ENCODE measurements around the gene RFC2.
"Not testable (repeated sequence)": the region's sequence is repeated elsewhere in the genome, so short reads cannot be mapped to it uniquely, and the experiment has no call there.

The RFC2 gene

DNA sequence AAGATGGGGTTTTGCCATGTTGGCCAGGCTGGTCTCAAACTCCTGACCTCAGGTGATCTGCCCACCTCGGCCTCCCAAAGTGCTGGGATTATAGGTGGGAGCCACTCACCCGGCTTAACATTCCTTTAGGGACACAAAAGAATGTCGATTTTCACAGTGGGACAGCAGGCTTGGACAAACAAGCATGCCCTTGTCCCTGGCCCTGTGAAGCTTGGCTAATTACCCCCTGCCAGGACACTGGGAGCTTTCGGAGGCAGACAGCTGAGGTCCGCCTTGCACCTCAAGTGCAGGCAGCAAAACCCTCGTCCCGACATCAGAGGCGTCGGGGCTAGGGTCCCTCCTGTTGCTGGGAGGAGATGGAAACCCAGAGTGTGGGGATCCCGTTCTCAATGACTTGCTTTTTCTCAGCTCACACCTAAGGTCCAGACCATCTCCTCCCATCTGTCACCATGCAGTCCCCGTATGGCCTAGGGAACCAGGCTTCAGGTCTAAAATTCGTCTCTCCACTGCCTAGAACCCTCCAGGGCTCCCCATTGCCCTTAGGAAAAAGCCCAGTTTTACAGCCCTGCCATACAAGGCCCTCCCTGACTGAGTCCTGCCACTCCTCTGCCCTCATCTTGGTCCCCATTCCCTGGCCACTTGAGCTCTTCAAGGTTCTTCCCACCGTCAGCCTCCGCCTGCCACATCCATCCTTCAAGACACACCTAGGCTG is 28.7 kb upstream of the RFC2 start:
- DNase-seq = no peak

DNA sequence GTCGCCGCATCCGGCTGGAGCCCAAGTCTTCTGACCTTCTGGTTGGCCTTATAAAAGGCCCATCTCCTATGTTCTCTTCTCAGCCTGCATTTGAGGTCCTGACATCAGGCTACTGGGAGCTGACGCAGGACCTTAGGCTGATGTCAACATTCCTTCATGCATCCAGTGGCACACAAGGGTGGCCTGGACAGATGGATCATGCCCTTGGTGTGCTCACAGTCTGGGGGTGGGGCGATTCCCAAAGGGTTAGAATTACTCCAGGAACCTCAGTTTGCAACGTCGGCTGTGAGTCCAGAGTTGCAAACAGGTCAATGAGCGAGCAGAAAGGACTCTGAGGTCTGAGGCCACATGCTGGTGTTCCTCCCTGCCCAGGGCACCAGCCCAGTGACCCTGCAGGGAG is 26.8 kb upstream of the RFC2 start:
- DNase-seq = no peak

DNA sequence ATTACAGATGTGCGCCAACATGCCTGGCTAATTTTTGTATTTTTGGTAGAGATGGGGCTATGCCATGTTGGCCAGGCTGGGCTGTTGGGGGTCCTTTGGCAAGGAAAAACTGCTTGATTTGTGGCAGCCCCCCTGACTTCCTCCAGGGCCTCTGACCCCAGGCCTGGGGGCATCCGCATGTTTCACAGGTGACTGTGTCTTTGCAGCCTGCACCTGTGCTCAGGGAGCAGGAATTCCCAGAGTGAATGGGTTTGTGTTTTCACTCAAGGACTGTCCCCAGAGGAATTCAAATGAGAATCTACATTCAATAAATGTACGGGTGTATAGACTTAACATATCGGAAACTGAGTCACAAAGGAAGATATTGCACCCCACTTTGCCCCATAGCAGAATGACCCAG is 23.4 kb upstream of the RFC2 start:
- no peak for DNase-seq

DNA sequence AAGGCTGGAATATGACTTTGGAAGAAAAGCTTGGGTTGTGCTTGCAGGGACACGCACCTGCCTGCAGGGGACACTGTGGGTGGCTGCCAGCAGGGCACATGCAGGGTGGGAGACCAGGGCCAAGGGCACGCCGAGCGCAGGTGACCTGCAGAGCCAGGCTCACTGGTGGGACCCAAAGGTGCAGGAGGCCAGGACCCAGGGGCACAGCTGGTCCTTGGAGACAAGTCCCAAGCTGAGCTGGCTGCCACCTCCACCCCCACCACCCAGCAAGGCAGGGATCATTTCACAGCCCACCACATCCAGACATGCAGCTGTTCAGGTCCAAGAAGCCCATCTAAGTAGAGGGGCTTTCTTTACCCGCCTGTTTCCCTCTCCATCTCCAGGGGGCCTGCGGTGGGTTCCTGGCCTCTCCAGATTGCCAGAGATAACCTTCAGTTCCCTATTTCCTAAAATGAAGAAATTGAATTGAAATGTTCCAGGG is 21.2 kb upstream of the RFC2 start:
- DNase-seq = no peak

DNA sequence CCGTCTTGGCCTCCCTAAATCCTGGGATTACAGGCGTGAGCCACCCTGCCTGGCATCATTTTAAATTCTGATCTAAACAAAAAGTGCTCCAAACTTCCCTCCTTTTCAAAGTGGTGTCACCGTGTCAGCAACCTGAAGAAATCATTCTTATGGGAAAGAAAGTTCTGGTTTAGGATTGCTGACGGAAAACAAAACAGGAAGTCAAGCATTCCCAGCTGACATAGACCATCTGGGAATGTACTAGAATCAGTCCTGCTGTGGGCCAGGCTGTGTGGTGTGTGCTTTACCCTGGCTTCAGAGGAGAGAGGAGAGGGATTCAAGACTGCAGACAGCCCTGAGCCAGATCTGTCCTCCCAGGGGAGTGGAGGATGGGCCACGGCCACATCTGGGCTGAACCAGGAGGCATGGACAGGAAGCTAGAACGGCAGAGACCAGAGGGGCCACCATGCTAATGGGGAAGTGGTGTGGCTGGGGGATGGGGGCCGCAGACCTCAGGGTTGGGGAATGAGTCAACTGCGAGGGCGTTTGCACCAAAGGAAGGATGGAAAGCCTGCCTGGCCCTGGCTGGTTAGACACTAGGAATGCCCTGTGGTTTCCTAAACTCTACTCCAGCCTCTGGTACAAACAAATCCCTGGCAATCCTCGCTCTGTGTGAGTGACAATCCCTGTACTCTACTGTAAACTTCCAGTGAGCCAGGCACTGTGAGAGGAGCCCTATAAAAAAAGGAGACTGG is 18.3 kb upstream of the RFC2 start:
- no peak for DNase-seq

DNA sequence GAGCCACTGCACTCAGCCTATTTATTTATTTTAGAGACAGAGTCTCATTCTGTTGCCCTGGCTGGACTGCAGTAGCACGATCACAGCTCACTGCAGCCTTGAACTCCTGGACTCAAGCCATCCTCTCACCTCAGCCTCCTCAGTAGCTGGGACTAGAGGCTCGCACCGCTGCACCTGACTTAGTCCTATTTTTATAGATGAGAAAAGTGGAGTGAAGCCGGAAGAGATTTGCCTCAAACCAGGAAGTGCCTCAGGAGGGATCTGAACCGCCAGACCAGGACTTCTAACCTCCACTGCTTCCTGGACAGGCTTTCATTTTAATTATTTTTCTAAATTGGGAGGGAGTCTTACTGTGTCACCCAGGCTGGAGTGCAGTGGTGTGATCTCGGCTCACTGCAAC is 17.5 kb upstream of the RFC2 start:
- no peak for DNase-seq

DNA sequence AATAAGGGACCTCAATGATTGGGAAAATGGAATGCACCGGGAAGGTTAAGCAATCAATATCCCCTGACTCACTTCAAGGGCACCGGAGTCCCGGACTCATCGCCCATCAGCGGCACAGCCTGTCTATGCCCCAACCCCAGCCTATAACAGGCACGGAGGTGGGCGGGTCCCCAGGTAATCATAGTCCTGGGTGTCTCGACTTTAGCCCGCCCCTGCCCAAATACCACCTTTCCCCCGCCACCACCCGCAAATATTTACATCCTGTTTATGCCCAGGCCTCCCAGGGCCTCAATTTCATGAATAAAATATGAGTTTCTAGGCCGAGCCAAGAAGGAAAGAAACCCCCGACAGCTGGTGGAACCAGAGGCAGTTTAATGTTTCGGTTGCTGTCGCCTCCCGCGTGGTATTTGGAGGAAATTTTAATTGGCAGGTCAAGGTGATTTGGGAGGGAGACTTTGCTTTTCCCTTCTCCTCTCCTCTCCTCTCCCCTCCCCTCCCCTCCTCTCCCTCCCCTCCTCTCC is 15.6 kb upstream of the RFC2 start:
- DNase-seq = peak; percentile 32

DNA sequence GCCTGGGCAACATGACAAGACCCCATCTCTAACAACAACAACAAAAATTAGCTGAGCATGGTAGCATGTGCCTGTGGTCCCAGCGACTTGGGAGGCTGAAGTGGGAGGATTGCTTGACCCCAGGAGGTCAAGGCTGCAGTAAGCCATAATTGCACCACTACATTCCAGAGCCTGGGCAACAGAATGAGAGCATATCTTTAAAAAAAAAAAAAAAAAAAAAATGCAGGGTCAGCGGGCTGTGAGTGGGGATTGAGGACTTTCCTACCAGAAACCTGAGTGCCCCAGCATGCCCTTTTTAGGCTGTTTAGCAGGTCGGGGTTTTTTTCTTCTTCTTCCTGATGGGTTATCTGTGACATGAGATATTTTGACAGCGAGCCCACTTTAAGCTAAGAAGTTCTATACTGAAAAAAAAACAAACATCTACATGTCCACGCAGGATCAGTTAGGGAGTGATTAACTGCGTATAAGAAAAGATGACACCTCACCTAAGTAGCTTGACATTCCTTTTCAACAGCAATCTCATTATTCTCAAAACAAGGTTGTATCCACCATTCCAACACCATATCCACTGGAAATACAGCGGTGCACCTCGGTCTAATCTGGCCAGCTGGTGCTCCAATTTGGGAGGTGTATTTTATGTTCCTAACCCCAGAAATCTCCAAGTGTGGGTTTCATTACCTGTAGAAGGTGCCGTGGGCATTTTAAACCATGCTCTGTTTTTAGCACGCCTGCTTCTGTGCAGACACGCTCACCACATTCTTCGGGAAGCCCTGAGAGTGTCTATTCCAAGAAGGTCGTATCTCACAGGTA is 13.8 kb upstream of the RFC2 start:
- no peak for DNase-seq

DNA sequence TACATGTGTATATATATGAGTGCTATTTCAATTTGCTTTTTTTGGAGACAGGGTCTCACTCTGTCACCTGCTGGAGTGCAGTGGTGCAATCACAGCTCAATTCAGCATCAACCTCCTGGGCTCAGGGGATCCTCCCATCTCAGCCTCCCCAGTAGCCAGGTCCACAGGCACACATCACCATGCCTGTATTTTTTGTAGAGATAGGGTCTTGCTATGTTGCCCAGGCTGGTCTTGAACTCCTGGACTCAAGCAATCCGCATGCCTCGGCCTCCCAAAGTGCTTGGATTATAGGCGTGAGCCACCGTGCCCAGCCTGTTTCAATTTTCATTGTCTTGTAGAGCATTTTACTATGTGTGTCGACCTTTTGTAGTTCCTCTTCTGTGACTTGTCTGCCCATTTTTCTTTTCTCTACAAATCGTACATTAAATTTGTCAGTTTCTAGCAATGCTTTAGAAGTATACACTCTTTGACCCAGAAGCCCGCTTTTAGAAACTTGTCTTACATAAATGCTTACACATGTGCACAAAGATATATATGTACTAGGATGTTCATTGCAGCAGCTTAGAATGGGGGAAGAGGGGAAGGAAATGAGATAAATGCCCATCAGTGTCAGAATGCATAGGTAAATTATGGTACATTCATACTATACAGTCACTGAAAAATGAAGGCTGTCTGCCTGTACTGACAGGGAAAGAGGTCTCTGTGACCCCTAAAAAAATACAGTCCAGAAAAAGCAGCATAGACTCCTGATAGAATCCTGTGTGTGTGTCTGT is 12.2 kb upstream of the RFC2 start:
- no peak for DNase-seq

DNA sequence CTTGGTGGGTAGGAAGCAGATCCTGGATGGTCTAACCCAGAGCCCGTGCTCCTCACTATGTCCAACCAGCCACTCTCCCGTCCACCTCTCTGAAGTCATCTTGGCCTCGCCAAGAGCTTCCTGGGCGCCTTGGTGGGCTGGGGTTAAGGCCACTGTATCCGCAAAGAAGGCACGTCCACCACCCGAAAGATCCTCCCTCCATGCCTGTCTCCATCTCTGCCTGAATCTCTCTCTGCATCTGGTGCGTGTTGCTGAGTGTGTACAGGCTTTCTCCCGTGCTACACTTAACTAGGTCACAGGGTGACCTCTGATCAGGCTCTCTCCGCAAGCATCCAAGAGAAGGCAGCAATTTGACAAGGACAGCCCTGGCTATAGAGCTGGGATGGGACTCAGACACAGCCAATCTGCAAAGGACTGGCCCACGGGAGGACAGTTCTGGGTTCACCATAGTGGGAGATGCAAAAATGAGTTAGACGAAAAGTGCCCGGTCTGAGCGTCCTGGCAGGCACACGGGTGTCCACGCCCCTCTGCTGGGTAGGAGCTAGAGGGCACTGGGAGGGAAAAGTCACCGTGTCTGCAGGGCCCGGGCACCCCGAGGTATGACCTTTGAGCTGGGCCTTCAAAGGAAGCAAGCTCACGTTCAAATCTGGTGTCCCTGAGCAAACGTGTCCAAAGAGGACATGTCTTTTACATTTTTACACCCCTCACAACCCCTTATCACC is 9.4 kb upstream of the RFC2 start:
- DNase-seq = no peak

DNA sequence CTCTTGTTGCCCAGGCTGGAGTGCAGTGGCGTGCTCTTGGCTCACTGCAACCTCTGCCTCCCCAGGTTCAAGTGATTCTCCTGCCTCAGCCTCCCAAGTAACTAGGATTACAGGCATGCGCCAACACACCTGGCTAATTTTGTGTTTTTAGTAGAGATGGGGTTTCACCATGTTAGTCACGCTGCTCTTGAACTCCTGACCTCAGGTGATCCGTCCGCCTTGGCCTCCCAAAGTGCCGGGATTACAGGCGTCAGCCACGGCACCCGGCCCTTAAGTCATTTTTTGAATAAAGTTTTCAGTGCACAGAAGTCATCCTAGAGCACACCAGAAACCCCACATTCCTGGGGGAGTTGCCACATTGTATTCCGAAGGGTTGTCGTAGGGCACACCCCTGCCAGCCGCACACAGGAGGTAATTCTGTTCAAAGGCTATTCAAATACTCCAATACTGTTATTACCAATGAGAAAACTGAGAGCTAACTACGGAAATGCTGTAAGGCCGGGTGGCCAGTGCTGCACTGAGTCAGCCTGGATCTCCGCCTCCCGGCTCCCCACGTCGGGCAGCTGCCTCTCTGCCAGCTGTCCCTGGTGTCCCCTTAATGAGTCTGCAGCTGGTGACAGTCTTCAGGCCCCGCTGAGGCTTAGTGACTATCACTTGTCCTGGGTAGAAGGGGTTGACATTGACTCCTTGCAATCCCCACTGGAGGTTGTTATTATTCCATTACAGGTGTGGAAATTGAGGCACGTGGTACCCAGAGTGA is 8.6 kb upstream of the RFC2 start:
- no peak for DNase-seq

DNA sequence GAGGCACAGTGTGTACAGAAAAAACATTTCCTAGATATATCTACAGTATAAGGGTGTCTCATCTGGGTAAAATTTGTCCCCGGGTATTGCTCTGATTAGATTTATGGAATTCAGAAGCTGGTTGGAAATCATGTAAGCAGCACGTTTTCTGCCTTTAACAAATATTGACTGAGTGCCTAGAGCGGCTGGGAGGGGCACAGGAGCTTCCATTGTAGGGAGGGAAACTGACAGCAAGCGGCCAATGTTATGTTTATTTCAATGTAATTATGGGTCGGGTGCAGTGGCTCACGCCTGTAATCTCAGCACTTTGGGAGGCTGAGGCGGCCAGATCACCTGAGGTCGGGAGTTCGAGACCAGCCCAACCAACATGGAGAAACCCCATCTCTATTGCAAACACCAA is 4.4 kb upstream of the RFC2 start:
- no peak for DNase-seq

DNA sequence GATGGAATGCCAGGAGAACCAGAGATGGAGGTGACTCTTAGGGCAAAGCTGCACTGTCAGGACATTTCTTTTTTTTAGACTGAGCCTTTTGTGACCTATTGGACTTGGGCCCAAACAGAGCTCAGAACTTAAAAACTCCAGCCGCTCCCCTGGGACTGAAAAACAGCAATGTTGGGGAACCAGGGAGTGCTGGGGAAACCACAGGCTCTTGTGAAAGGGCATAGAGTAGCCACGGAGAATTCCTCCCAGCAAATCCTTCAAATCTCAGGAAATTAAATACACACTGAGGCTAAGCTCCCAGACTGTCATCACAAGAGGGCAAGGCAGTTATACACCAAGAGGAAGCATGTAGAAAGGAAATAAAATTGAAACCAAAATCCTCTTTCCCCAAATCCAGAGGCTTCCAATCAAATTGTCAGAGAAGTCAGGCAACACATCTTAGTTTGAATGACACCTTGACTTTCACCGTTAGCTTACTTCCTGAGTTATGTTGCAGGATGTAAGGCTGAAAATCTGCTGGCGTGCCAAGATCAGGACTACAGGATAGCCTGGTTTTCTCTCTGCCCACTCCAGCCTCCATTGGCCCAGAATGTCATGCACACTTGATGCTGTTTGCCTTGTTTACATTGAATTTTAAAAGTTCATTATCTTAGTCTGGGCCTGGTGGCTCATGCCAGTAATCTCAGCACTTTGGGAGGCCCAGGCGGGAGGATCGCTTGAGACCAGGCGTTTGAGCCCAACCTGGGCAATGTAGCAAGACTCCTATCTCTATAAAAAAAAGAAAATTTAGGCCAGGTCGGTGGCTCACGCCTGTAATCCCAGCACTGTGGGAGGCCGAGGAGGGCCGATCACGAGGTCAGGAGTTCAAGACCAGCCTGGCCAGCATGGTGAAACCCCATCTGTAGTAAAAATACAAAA is 2.6 kb upstream of the RFC2 start:
- no peak for DNase-seq

DNA sequence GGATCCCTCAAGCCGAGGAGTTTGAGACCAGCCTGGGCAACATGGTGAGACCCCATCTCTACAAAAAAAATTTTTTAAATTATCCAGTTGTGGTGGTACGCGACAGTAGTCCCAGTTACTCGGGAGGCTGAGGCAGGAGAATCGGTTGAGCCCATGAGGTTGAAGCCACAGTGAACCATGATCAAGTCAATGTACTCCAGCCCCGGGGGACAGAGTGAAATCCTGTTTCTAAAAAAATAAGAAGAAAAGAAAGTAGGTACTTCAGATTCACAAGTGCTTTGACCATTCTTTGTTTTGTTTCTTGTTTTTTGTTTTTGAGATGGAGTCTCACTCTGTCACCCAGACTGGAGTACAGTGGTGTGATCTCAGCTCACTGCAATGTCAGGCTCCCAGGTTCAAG is 1.3 kb upstream of the RFC2 start:
- not testable (repeated sequence) for DNase-seq

DNA sequence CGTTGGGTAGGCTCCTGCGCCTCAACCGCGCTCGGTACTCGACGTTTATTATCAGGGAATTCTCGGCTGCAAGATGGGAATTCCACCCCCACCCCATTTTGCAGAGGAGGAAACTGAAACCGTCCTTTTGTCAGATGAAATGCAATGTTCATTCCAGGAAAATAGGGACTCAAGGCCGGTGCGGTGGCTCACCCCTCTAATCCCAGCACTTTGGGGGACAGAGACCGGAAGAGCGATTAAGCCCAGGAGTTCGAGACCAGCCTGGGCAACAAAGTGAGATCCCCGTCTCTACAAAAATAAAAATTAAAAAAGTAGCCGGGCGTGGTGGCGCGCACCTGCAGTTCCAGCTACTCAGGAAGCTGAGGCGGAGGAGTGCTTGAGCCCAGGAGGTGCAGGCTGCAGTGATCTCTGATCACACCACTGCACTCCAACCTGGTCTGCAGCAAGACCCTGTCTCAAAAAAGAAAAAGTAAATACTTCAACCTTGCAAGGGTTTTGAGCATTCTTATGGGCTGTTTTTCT is 720 bp upstream of the RFC2 start:
- DNase-seq = no peak

DNA sequence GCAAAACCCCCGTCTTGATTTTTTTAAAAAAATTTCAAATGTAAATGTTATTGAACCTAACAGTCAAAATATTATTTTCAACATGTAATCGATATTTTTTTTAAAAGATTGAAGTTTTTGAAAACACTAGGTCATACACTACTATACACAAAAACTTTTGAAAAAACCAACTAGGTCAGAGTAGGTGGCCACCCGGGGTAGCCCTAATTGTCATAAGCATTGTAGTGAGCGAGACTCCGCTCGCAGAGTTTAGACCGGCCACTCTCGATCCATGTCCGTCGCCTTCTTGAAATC is 417 bp downstream of the RFC2 start:
- DNase-seq = no peak

DNA sequence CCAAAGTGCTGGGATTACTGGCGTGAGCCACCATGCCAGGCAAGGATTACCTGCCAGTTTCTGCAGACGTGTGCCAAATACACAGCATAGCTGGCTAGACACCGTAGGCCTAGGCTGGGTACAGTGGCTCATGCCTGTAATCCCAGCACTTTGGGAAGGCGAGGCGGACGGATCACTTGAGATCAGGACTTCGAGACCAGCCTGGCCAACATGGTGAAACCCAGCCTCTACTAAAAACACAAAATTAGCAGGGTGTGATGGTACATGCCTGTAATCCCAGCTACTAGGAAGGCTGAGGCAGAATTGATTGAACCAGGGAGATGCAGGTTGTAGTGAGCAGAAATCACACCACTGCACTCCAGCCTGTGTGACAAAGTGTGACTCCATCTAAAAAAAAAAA is 868 bp downstream of the RFC2 start:
- DNase-seq = no peak

DNA sequence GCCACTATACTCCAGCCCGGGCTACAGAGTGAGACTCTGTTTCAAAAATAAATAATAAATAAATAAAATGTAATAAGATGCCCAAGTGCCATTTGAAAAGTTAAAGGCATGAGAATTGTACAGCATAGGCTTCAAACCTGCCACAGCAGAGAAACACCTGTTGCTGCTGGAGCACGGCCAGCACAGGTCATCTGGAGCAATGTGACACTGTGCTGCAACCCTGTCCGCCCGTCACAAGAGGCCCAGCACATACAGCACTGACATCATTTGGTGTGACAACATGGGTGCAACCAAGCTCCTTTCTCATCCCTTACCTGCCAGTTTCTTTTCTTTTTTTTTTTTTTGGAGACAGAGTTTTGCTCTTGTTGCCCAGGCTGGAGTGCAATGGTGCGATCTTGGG is 1.3 kb downstream of the RFC2 start:
- no peak for DNase-seq

DNA sequence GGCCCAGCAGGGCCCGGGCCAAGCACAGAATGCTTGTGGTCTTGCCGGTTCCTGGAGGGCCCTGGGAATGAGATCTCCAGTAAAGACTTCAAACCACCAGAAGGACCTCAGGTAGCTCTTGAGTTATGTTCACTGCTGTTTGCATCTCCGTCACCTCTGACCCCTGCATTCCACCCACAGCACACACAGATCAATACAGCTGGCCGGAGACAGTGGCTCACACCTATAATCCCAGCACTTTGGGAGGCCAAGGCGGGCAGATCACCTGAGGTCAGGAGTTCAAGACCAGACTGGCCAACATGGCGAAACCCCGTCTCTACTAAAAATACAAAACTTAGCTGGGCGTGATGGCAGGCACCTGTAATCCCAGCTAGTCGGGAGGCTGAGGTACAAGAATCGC is 5.1 kb downstream of the RFC2 start:
- DNase-seq = not testable (repeated sequence)

DNA sequence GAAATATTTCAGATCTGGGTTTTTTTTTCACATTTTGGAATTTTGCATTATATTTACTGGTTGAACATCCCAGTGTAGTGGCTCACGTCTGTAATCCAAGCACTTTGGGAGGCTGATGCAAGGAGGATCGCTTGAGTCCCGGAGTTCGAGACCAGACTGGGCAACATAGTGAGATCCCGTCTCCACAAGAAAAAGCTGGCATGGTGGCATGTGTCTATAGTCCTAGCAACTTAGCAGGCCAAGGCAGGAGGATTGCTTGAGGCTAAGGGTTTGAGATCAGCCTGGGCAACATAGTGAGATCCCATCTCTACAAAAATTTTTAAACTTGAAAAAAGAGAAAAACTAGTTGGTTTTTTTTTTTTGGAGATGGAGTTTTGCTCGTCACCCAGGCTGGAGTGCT is 6.0 kb downstream of the RFC2 start:
- no peak for DNase-seq
